ENCODE data around the gene RPF1.
A peak's percentile ranks its signal among the peaks of the same experiment; 100 is the strongest.
"Not testable (repeated sequence)": the region's sequence is repeated elsewhere in the genome, so short reads cannot be mapped to it uniquely, and the experiment has no call there.

Gene RPF1

GRCh38 chr1:84492726-84493125, 13.7 kb downstream of the RPF1 start:
- no peak for DNase-seq (ENCODE audit: low read depth, low spot score)

DNA sequence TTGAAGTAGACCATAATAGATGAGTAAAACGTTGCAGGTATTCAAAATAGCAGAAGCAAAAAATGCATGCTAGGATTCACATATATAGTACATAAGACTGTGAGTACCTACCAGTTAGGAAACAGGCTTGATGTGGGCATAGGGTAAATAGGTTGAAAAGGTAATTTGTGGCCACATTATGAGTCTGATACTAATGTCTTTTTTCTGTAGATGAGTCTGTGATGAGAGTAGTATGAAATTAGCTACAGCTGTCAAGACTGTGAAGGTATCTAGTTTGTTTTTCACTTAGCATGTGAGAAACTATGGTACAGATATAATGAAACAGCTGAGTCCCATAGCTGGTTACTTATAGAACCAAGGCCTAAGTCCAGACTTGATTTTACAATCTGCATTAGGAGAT, 14.7 kb downstream of the RPF1 start:
- DNase-seq (ENCODE audit: low read depth, low spot score): no peak

- no peak for DNase-seq (ENCODE audit: low read depth, low spot score)
Measured at GRCh38 chr1:84496498-84496897, 17.4 kb downstream of the RPF1 start.

- no peak for DNase-seq (ENCODE audit: low read depth, low spot score)
Measured at GRCh38 chr1:84497631-84498275, 18.7 kb downstream of the RPF1 start.

DNA sequence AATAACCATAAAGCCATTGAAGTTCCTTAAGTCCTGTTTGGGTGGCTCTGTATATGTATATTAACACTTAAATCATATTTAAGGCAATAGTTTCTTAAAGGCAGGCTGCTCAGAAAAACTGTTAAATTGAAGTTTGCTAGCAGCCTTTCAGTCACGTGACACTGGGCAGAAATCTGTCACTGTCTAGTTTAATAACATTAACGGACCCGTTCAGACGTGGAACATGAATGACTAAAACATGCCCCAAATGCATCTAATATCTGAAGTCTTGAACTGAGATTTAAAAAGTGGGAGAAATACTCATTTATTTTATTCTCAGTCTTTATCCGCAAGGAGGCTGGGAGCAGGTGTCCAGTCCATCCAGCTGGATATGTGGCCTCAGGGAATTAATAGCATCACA, 23.9 kb downstream of the RPF1 start:
- no peak for DNase-seq (ENCODE audit: low read depth, low spot score)

DNA sequence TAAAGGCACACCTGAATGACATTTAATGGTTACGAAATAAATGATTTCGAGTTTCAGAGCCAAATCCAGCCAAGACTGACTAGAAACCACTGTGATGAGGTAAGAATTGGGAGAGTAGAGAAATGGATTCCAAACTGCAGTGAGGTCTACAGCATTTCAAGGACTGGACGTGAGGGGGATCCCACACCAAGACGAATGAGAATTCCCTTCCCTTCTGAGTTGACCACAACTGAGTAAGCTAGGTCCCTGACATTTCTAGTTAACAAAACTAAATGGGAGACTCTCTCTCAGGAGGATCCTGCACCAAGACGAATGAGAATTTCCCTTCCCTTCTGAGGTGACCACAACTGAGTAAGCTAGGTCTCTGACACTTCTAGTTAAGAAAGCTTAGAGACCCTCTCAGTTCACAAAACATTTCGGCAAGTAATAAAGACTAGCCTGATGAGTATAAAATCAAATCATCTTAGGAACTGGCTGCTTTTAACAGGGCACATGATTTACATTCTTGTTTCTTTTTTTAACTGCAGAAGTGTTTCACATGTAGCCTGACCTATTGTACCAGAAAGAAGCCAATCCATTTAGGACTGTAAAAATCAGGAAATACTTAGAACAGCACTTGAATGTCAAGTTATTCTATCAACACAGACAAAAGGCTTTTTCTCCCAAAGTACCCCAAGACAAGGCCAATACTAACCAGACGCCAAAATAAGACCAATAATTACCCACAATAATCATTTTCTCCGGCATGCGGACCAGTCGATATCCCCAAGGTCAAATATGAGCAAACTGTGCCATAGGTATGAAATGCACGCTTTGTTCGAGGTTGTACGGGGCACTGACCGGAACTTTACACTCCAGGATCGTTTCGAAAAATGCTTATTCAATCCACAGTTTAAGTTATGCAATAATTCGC, 25.8 kb downstream of the RPF1 start:
- DNase-seq (ENCODE audit: low read depth, low spot score): no peak

- peak; percentile 1 for DNase-seq (ENCODE audit: low read depth, low spot score)
Measured at GRCh38 chr1:84505493-84506001, 26.5 kb downstream of the RPF1 start.

GRCh38 chr1:84506002-84506728, 27.1 kb downstream of the RPF1 start, which contains the start of the genes GNG5 and SPATA1:
Gene GNG5 (minus strand): TSS chr1:84506581. CDS start chr1:84506091, 490 bp downstream.
Gene SPATA1 (plus strand): TSS chr1:84506386. CDS start chr1:84516360, 9,974 bp downstream.
- peak; percentile 90 for DNase-seq (ENCODE audit: low read depth, low spot score)

DNA sequence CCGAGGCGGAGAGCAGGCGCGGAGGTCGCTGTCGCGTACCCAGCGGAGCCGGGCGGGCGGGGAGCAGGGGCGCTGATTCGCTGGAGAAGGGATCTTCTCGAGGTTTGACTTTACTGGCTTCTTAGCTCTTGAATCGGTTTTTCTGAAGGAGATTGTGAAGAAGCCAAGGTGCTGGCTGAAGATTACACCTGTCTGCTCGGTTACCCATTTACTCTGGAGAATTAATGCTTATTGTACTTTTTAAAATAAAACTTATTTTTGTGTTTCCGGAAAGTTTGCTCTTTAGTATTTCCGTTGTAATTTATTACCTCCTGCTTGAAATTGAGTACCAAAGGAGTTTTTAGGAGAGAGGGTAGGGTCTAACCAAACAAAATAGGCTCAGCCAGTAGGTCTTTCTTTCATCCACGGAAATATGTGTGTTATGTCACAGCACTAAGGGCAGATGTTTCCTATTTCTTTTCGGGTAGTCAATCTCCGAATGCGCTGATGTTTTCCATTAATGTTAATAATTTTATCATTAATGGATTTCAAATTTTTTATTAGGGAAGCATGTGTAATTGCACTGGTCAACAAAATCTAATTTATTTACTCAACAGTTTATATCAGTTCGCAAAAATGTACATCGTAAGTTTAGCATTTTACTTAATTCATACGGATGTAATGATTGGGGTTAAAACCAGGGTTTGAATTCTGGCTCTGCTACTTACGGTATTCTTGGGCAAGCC, 27.8 kb downstream of the RPF1 start:
- DNase-seq (ENCODE audit: low read depth, low spot score): no peak

DNA sequence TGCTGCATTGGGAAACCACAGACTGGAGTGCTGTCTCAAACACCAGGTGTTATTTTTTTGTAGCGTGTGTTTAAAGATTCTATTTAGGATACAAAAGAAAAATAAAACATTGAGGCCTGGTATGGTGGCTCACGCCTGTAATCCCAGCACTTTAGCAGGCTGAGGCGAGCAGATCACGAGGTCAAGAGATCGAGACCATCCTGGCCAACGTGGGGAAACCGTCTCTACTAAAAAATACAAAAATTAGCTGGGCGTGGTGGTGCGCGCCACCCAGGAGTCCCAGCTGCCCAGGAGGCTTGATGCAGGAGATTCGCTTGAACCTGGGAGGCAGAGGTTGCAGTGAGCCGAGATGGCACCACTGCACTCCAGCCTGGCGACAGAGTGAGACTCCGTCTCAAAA, 28.8 kb downstream of the RPF1 start:
- DNase-seq (ENCODE audit: low read depth, low spot score): not testable (repeated sequence)

DNA sequence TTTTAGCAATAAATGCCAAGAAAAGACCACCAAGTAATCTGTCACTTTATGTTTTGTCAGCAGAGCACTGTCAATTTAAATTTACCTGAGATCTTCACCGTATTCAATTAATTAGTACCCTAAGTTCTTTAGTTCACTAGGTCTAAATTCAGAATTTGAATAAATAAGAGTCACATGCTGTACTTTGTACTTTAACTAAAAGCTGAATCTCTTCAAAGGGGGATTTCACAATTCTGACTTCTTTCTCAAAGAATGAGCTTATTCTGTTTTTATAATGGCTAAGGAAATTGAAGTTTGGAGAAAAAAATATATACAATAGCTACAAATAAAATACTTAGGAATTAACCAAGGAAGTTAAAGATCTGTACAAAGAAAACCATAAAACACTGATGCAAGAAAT, 29.4 kb downstream of the RPF1 start:
- no peak for DNase-seq (ENCODE audit: low read depth, low spot score)

- no peak for DNase-seq (ENCODE audit: low read depth, low spot score)
Measured at GRCh38 chr1:84509029-84509428, 30.0 kb downstream of the RPF1 start.

DNA sequence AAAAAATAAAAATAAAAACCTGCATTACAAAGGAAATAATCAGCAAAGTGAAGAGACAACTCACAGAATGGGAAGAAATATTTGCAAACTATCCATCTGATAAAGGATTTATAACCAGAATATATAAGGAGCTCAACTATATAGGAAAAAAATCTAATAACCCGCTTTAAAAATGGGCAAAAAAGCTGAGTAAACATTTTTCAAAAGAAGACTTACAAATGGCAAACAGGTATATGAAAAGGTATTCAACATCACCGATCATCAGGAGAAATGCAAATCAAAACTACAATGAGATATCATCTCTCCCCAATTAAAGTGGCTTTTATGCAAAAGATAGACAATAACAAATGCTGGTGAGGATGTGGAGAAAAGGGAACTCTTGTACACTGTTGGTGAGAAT, 31.1 kb downstream of the RPF1 start:
- no peak for DNase-seq (ENCODE audit: low read depth, low spot score)

DNA sequence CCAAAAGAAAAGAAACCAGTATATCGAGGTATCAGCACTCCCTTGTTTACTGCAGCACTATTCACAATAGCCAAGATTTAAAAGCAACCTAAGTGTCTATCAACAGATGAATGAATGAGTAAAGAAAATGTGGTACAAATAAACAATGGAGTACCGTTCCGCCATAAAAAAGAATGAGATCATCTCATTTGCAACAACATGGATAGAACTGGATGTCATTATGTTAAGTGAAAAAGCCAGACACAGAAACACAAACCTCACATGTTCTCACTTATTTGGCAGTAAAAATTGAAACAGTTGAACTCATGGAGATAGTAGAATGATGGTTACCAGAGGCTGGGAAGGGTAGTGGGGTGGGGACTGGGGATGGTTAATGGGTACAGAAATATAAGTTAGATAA, 31.6 kb downstream of the RPF1 start:
- DNase-seq (ENCODE audit: low read depth, low spot score): no peak

- no peak for DNase-seq (ENCODE audit: low read depth, low spot score)
Measured at GRCh38 chr1:84524590-84524989, 45.5 kb downstream of the RPF1 start.

DNA sequence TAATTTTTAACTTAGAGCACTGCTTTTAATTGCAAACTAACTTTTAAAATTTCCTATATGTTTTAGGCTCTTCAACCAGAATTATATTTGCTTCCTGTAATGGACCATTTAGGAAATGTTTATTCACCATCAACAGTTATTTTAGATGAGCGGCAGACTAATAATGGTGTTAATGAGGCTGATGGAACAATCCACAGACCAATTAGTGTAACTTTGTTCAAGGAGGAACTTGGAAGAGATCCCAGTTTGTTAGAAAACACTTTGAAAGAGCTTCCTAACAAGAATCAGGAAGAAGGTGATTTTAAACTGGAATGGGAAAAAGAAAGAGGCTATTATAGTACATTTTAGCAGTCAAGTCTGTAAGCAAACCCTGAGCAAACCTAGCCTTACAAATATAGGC, 46.7 kb downstream of the RPF1 start:
- no peak for DNase-seq (ENCODE audit: low read depth, low spot score)

- DNase-seq (ENCODE audit: low read depth, low spot score): no peak
Measured at GRCh38 chr1:84538599-84538998, 59.5 kb downstream of the RPF1 start.

DNA sequence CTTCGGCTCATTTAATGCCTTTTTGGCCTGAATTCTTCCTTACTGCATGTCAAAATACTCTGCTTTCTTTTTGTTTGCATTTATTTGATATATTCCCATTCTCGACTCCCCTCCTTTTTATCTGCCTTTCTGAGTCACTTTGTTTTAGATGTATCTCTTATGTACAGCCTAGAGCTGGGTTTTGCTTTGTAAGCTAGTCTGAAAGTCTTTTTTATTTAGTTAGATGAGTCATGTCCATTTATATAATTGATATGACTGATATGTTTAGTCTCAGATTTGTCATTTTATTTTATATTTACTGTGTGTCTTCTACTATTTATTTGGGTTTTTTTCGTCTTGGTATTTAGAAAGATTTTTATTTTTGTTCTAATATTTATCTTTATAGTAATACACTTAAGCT, 60.9 kb downstream of the RPF1 start:
- DNase-seq (ENCODE audit: low read depth, low spot score): no peak

DNA sequence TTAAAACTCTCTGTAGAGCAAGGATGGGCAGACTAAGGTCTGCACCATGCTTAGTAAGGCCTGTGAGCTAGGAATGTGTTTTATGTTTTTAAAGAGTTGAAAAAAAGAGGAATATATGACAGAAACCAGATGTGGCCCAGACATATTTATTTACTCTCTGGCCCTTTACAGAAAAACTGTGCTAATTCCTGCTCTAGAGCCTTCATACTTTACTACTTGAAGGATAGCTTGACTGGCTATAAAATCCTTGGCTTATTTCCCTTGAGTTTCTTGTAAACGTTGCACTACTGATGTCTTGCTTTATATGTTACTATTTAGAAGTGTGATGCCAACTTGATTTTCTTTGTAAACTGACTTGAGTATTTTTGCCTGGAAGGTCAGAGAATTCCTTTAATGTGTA, 61.7 kb downstream of the RPF1 start:
- no peak for DNase-seq (ENCODE audit: low read depth, low spot score)

DNA sequence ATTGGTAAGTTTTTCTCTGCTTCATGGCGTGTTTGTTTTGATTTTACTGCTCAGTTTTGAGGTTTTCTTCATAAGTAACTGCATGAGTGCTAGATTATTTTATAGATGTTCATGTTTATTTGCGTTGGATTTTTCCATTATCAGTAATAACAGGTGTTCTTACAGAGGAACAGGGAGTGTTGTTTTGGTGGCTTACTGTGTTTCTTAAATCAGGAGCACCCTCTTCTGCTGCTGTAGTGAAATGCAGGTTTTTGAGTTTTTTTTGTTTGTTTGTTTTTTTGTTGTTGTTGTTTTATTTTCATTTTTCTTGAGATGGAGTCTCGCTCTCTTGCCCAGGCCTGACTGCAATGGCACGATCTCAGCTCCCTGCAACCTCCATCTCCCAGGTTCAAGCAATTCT, 62.6 kb downstream of the RPF1 start:
- DNase-seq (ENCODE audit: low read depth, low spot score): no peak
